ENCODE measurements around the gene TMCC3.

TMCC3 gene

DNA sequence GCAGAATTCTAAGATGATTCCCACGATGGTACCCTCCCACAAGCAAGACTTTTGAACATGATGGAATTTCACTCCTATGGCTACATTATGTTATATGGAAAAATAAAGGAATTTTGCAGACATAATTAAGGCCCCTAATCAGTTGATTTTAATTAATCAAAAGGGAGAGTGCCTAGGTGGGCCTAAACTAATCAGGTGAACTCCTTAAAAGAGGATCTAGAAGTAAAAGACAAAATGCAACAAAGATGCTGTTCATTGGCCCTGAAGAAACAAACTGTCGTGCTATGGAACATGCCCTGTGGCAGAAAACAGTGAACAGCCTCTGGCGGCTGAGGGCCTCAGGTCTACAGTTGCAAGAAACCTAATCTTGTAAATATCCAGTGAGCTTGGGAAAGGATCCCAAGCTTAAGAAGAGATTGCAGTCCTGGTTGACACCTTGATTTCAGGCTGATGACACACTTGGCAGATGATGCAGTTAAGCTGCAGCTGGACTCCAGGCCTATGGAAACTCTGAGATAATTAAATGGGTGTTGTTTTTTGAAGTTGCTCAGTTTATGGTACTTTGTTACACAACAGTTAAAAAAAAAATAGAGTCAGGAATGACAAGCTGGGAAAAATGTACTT is 13.8 kb downstream of the TMCC3 start:
- TF ChIP-seq ZFX (IDR thresholded peaks at IDR 0.05; ENCODE audit: borderline replicate concordance), result no peak
- TF ChIP-seq, protein P1, sequence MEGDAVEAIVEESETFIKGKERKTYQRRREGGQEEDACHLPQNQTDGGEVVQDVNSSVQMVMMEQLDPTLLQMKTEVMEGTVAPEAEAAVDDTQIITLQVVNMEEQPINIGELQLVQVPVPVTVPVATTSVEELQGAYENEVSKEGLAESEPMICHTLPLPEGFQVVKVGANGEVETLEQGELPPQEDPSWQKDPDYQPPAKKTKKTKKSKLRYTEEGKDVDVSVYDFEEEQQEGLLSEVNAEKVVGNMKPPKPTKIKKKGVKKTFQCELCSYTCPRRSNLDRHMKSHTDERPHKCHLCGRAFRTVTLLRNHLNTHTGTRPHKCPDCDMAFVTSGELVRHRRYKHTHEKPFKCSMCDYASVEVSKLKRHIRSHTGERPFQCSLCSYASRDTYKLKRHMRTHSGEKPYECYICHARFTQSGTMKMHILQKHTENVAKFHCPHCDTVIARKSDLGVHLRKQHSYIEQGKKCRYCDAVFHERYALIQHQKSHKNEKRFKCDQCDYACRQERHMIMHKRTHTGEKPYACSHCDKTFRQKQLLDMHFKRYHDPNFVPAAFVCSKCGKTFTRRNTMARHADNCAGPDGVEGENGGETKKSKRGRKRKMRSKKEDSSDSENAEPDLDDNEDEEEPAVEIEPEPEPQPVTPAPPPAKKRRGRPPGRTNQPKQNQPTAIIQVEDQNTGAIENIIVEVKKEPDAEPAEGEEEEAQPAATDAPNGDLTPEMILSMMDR (IDR thresholded peaks at IDR 0.05), result no peak
- H3K27ac ChIP-seq, result no peak overlapping the region

DNA sequence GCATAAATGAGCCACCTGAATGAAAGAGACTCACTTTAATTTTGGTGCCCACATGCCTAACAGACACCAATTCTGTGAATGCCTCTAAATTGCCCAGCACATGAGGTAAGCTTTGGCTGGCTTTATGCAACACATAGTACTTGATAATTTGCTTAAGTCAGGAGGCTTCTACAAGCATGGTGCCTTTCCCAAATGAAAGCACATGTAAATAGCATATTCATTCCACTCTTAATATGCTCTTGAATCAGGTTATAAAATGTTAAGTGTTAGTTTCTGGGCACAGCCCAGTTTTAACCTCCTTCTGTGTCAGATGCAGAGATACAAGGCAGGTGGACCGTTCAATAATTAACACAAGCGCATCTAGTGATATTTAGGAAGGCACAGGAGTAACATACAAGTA is 15.6 kb downstream of the TMCC3 start:
- TF ChIP-seq ZFX (IDR thresholded peaks at IDR 0.05; ENCODE audit: borderline replicate concordance), result no peak
- TF ChIP-seq, protein P1 (IDR thresholded peaks at IDR 0.05), result no peak
- no peak overlapping the region for H3K27ac ChIP-seq

DNA sequence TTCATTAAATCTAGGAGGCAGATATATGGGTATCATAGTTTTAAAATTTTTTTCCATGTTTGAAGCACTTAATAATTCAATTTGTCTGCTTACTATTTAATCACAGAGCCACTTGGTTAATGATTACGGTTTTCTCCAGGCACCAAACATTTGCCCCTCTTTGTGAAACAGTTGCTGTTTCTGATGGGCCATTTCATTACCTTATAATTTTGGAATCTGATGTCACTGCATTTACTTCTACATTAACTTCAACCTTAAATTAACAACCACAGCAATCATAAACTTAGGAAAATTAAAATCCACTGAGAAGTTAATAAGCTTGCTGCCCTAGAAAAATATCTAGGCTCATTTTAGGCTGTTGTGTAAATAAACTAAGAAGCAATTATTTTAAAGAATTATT is 17.0 kb downstream of the TMCC3 start:
- H3K27ac ChIP-seq, result no peak overlapping the region

DNA sequence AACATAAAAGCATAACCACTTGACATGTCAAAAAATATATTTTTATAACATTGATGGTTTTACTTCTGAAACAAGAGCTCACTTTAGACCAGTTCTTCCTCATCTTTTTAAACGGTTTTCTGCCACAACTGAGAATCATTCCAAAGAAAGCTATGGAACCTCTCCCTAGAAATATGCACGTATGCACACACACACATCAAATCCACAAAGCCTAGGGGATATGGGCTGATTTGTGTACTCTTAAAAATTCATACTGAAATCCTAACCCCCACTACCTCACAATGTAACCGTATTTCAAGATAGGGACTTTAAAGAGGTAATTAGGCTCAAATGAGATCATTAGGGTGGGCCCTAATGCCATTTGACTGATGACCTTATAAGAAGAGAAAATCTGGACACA is 19.3 kb downstream of the TMCC3 start:
- no peak overlapping the region for H3K27ac ChIP-seq
- TF ChIP-seq, protein P1 (IDR thresholded peaks at IDR 0.05), result no peak
- no peak for TF ChIP-seq ZFX (IDR thresholded peaks at IDR 0.05; ENCODE audit: borderline replicate concordance)

More for the DNA sequence above, 17.0 kb downstream of the TMCC3 start:
- TF ChIP-seq ZFX (IDR thresholded peaks at IDR 0.05; ENCODE audit: borderline replicate concordance), result no peak
- TF ChIP-seq, protein P1 (IDR thresholded peaks at IDR 0.05), result no peak

DNA sequence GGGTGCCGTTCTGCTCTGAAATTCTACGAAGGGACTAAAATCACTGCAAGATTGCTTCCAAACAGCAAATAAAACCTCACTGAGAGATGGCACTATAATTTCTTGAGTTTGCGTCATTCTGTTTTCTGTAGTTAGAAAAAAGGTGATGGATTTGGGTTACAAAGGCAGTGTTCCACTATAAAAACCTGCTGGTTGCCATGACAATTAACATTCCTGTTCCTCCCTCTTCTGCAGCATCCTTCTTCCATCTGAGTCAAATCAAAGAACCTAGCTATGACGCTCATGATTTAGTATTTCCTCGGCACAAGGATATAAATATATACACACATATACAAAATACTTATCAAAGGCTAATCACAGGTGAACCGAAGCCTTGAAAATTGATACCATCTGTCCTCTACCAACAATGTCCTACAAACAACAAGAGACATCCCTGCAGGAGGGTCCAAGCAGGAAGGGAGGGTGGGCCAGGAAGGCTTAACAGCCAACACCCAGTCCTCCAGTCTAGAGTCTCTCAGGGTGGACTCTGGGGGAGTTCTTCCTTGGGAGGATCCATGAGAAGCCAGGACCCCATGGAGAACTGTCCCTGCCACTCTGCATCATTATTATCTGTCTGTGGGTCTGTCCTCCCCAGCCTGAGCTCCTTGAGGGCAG is 21.4 kb downstream of the TMCC3 start:
- no peak overlapping the region for H3K27ac ChIP-seq
- TF ChIP-seq, protein P1 (IDR thresholded peaks at IDR 0.05), result no peak
- TF ChIP-seq ZFX (IDR thresholded peaks at IDR 0.05; ENCODE audit: borderline replicate concordance), result no peak

DNA sequence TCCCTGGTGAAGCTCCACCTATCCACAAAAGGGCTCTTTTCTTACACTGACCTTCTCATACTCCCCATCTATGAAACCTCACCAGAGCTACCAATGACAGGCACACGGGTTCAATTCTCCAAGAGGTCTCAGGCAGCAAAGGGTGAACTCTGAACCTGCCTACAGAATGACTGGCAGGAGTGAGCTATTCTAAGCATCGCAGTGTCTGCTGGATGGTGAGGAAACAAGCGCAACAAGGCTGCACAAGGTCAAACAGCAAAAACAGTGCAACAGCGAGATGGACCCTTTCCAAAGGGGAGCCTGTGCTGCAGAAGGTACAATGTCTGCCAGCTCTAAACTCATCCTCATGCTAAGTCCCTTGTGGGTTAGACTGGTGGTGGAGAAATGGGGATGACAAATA is 22.0 kb downstream of the TMCC3 start:
- no peak overlapping the region for H3K27ac ChIP-seq
- TF ChIP-seq, protein P1 (IDR thresholded peaks at IDR 0.05), result no peak
- TF ChIP-seq ZFX (IDR thresholded peaks at IDR 0.05; ENCODE audit: borderline replicate concordance), result no peak

DNA sequence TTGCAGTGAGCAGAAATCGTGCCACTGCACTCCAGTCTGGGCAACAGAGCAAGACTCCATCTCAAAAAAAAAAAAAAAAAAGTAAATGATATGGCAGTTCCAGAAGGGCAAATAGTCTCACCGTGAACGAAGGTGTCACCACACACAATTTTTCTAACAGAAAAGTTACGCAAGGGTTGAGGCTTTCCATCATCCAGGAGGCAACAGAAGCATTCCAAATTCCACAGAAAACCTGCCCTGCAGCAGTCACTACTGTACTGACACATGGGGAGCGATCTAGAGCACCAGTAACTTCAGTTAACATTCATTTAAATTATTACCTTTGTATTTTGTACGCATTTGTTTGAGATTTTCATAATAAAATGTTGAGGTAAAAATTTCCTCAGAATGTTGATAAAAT is 24.8 kb downstream of the TMCC3 start:
- H3K27ac ChIP-seq, result no peak overlapping the region
- TF ChIP-seq, protein P1 (IDR thresholded peaks at IDR 0.05), result no peak
- TF ChIP-seq ZFX (IDR thresholded peaks at IDR 0.05; ENCODE audit: borderline replicate concordance), result no peak

Data from 22Rv1 (cell line).